HEK293 (cell line): ENCODE results near the gene VGLL2.

ENCODE experiments used
- CTCF ChIA-PET: fragments of 350-600 bp; formaldehyde crosslinking; extraction: SDS; loops from one replicate; lab custom pipeline; 2021; ENCODE audit warnings: antibody characterized with exemption; lab: Yijun Ruan, JAX
- POLR2A ChIA-PET: fragments of 300-600 bp; formaldehyde crosslinking; extraction: SDS; loops from one replicate; lab custom pipeline; 2020; ENCODE audit warnings: antibody characterized with exemption, inconsistent platforms; lab: Yijun Ruan, JAX
- H3K27ac ChIP-seq: fragments of 200-500 bp; sonication (Bioruptor generic); 2 replicates; pipeline ENCODE4 v1.5.1; 2014; ENCODE audit warnings: low read depth, low read length, control low read depth, inconsistent platforms; ENCODE audit errors: extremely low read depth
- H3K36me3 ChIP-seq, 2 experiments: fragments of 200-500 bp in 1 of 2; sonication (Bioruptor generic) in 1 of 2; 1 replicate in 1 of 2; 2 replicates in 1 of 2; pipeline ENCODE4 v1.5.1; 2014 to 2017; ENCODE audit warnings: inconsistent platforms in 2 of 2, low read length in 2 of 2; ENCODE audit not compliant: control insufficient read depth in 2 of 2, insufficient read depth in 1 of 2
- H3K4me1 ChIP-seq: fragments of 200-500 bp; sonication (Bioruptor generic); 2 replicates; pipeline ENCODE4 v1.5.1; 2014; ENCODE audit warnings: mild to moderate bottlenecking, low read length, inconsistent platforms; ENCODE audit not compliant: control insufficient read depth, insufficient read depth
- H3K4me3 ChIP-seq: 2 replicates; pipeline ENCODE4 v1.5.1; 2011; ENCODE audit warnings: low read depth, mild to moderate bottlenecking, control low read depth, low read length, moderate library complexity
- H3K9me3 ChIP-seq: fragments of 200-500 bp; sonication (Bioruptor generic); 2 replicates; pipeline ENCODE4 v1.5.1; 2014; ENCODE audit warnings: low read depth, low read length, inconsistent platforms; ENCODE audit not compliant: control insufficient read depth, insufficient read depth
- AEBP2 ChIP-seq: fragments of 450-650 bp; formaldehyde crosslinking; IDR thresholded peaks from 2 replicates; pipeline ENCODE4 v1.5.1; 2016; ENCODE audit warnings: missing biosample characterization, missing genetic modification characterization, borderline replicate concordance
- HOXD13 ChIP-seq: sonication (generic); formaldehyde crosslinking; IDR thresholded peaks from 2 replicates; pipeline ENCODE4 v1.8.0; 2022; ENCODE audit warnings: missing genetic modification reagents, borderline replicate concordance
- PBX3 ChIP-seq: sonication (generic); formaldehyde crosslinking; IDR thresholded peaks from 2 replicates; pipeline ENCODE4 v1.8.1; 2022; ENCODE audit warnings: mild to moderate bottlenecking, moderate library complexity, missing genetic modification reagents
- PRDM4 ChIP-seq: fragments of 450-650 bp; formaldehyde crosslinking; IDR thresholded peaks from 2 replicates; pipeline ENCODE4 v1.5.1; 2017; ENCODE audit warnings: missing biosample characterization, missing genetic modification characterization
- SP7 ChIP-seq: fragments of 450-650 bp; formaldehyde crosslinking; IDR thresholded peaks from 2 replicates; pipeline ENCODE4 v1.5.1; 2016; ENCODE audit warnings: missing biosample characterization, missing genetic modification characterization
- YY1 ChIP-seq: fragments of 450-650 bp; formaldehyde crosslinking; IDR thresholded peaks from 2 replicates; pipeline ENCODE4 v1.5.1; 2018; ENCODE audit warnings: missing biosample characterization, missing genetic modification characterization
- ZBTB11 ChIP-seq: fragments of 450-650 bp; formaldehyde crosslinking; conservative IDR thresholded peaks from 2 replicates; pipeline ENCODE4 v1.5.1; 2016; ENCODE audit warnings: low read depth, missing biosample characterization, missing genetic modification characterization
- ZFP37 ChIP-seq: fragments of 450-650 bp; formaldehyde crosslinking; IDR thresholded peaks from 2 replicates; pipeline ENCODE4 v1.5.1; 2016; ENCODE audit warnings: missing biosample characterization, missing genetic modification characterization
- ZNF140 ChIP-seq: fragments of 450-650 bp; formaldehyde crosslinking; IDR thresholded peaks from 2 replicates; pipeline ENCODE4 v1.5.1; 2016; ENCODE audit warnings: missing biosample characterization, missing genetic modification characterization
- ZNF202 ChIP-seq: fragments of 450-650 bp; formaldehyde crosslinking; IDR thresholded peaks from 2 replicates; pipeline ENCODE4 v1.5.1; 2016; ENCODE audit warnings: missing biosample characterization, missing genetic modification characterization, borderline replicate concordance
- ZNF280D ChIP-seq: fragments of 450-650 bp; formaldehyde crosslinking; IDR thresholded peaks from 2 replicates; pipeline ENCODE4 v1.5.1; 2016; ENCODE audit warnings: missing biosample characterization, missing genetic modification characterization
- ZNF37A ChIP-seq: fragments of 450-650 bp; IDR thresholded peaks from 2 replicates; pipeline ENCODE4 v1.5.1; 2018; ENCODE audit warnings: missing biosample characterization, missing genetic modification characterization
- ZNF48 ChIP-seq: fragments of 450-650 bp; formaldehyde crosslinking; IDR thresholded peaks from 2 replicates; pipeline ENCODE4 v1.5.1; 2016; ENCODE audit warnings: missing biosample characterization, missing genetic modification characterization
- ZNF501 ChIP-seq: fragments of 450-650 bp; formaldehyde crosslinking; IDR thresholded peaks from 2 replicates; pipeline ENCODE4 v1.5.1; 2016; ENCODE audit warnings: missing biosample characterization, missing genetic modification characterization
- ZNF529 ChIP-seq: fragments of 450-650 bp; formaldehyde crosslinking; IDR thresholded peaks from 2 replicates; pipeline ENCODE4 v1.5.1; 2017; ENCODE audit warnings: missing genetic modification characterization, missing biosample characterization; ENCODE audit not compliant: insufficient replicate concordance
- ZNF544 ChIP-seq: fragments of 450-650 bp; formaldehyde crosslinking; IDR thresholded peaks from 2 replicates; pipeline ENCODE4 v1.5.0; 2017; ENCODE audit warnings: missing biosample characterization, missing genetic modification characterization
- ZNF571 ChIP-seq: fragments of 450-650 bp; formaldehyde crosslinking; IDR thresholded peaks from 2 replicates; pipeline ENCODE4 v1.5.0; 2017; ENCODE audit warnings: missing biosample characterization, missing genetic modification characterization
- ZNF639 ChIP-seq: fragments of 450-650 bp; formaldehyde crosslinking; IDR thresholded peaks from 2 replicates; pipeline ENCODE4 v1.5.1; 2016; ENCODE audit warnings: missing biosample characterization, missing genetic modification characterization
- ZNF660 ChIP-seq: fragments of 450-650 bp; IDR thresholded peaks from 2 replicates; pipeline ENCODE4 v1.5.1; 2018; ENCODE audit warnings: missing biosample characterization, mild to moderate bottlenecking, missing genetic modification characterization
- ZNF707 ChIP-seq: fragments of 450-650 bp; formaldehyde crosslinking; IDR thresholded peaks from 2 replicates; pipeline ENCODE4 v1.5.1; 2016; ENCODE audit warnings: missing biosample characterization, missing genetic modification characterization

The VGLL2 gene

GRCh38 chr6:117309611-117310010 is 44.3 kb downstream of the VGLL2 start:
- ChIA-PET CTCF (interaction anchor here (0.6 to 0.7 kb wide), 2 partner anchors 246 to 337 kb away, joined by 3 read pairs; no protein-coding TSS in a partner anchor), POLR2A (interaction anchor here (0.8 kb wide), 1 partner anchor 302 kb away, joined by 3 read pairs; no protein-coding TSS in a partner anchor)
- no peaks in the 10 kb centered on the region for H3K36me3 ChIP-seq
- no peak overlapping the region for H3K4me3 ChIP-seq
- TF ChIP-seq ZNF707 (tag by site-specific recombination) (no peak), PRDM4 (tag by site-specific recombination) (no peak), SP7 (tag by site-specific recombination) (no peak), ZFP37 (tag by site-specific recombination) (no peak), ZNF501 (tag by site-specific recombination) (no peak), ZNF48 (no peak), ZNF529 (no peak), AEBP2 (no peak), YY1 (tag by site-specific recombination) (no peak), ZNF202 (tag by site-specific recombination) (no peak), ZNF571 (tag by site-specific recombination) (no peak), ZNF660 (tag by site-specific recombination) (no peak), ZNF280D (tag by site-specific recombination) (no peak)
- H3K27ac ChIP-seq = no peak overlapping the region
- no peaks in the 10 kb centered on the region for H3K9me3 ChIP-seq
- H3K4me1 ChIP-seq = no peaks in the 10 kb centered on the region

- POLR2A ChIA-PET = no interaction called here
- TF ChIP-seq ZNF707 (tag by site-specific recombination) (no peak), ZBTB11 (no peak), PBX3 (CRISPR knock-in tag) (no peak), HOXD13 (no peak), ZNF544 (tag by site-specific recombination) (no peak), ZNF140 (tag by site-specific recombination) (no peak), ZNF37A (no peak), ZNF639 (tag by site-specific recombination) (no peak)
- CTCF ChIA-PET = no interaction called here
- H3K4me1 ChIP-seq = no peaks in the 10 kb centered on the region
- no peak overlapping the region for H3K4me3 ChIP-seq
- H3K27ac ChIP-seq = no peak overlapping the region
- H3K9me3 ChIP-seq = no peaks in the 10 kb centered on the region
- H3K36me3 ChIP-seq = no peaks in the 10 kb centered on the region
Measured at GRCh38 chr6:117311310-117311709, 46.0 kb downstream of the VGLL2 start.
